A673 (cell line): ENCODE measurements around the gene SSNA1.

Experiments
- EZH2 ChIP-seq: fragments of 200-600 bp; sonication (generic); IDR thresholded peaks from 2 replicates; pipeline ENCODE4 v1.6.1; 2017; ENCODE audit warnings: borderline replicate concordance, low read depth, mild to moderate bottlenecking, mixed read lengths, antibody characterized with exemption, low read length; ENCODE audit not compliant: poor library complexity, severe bottlenecking
- TF ChIP-seq, protein P1 (sequence below): fragments of 300-800, 200-600 bp; sonication (generic); conservative IDR thresholded peaks from 2 replicates; pipeline ENCODE4 v1.5.1; 2017; ENCODE audit warnings: low read depth, mild to moderate bottlenecking, antibody characterized with exemption, low read length, moderate library complexity, mixed read lengths

DNA sequence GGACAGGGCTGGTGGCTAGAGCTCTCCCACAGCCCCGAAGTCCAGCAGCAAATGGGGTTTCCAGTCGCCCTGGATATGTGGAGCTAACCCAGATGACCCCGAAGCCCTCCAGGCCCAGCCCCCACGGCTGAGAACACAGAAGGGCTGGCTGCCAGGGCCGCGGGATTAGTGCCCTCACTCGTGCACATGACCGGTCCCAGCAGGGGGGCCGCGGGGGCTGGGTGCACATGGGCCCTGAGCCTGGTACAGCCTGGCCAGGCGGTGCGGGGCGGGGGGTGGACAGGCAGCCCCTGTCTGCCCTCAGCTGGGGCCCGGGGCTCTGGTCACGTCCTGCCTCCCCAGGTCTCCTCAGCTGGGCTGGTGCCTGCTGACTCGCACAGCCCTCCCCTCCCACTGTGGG, 5.9 kb downstream of the SSNA1 start:
- TF ChIP-seq, protein P1, sequence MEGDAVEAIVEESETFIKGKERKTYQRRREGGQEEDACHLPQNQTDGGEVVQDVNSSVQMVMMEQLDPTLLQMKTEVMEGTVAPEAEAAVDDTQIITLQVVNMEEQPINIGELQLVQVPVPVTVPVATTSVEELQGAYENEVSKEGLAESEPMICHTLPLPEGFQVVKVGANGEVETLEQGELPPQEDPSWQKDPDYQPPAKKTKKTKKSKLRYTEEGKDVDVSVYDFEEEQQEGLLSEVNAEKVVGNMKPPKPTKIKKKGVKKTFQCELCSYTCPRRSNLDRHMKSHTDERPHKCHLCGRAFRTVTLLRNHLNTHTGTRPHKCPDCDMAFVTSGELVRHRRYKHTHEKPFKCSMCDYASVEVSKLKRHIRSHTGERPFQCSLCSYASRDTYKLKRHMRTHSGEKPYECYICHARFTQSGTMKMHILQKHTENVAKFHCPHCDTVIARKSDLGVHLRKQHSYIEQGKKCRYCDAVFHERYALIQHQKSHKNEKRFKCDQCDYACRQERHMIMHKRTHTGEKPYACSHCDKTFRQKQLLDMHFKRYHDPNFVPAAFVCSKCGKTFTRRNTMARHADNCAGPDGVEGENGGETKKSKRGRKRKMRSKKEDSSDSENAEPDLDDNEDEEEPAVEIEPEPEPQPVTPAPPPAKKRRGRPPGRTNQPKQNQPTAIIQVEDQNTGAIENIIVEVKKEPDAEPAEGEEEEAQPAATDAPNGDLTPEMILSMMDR, result no peak
- no peak for TF ChIP-seq EZH2
